GM12891 (cell line): Measurements from ENCODE around the gene PQBP1.
"Not testable (repeated sequence)": the region's sequence is repeated elsewhere in the genome, so short reads cannot be mapped to it uniquely, and the experiment has no call there.

Source experiments
- POLR2A ChIP-seq: IDR thresholded peaks from 2 replicates; pipeline ENCODE4 v1.6.1; 2011; ENCODE audit warnings: low read depth, low read length, control low read depth
- POLR2AphosphoS5 ChIP-seq: IDR thresholded peaks from 2 replicates; pipeline ENCODE4 v1.6.1; 2011; ENCODE audit warnings: low read depth, low read length, control low read depth
- POU2F2 ChIP-seq: IDR thresholded peaks from 2 replicates; pipeline ENCODE4 v1.6.1; 2011; ENCODE audit warnings: low read depth, mild to moderate bottlenecking, control low read depth, low read length, moderate library complexity
- TAF1 ChIP-seq: IDR thresholded peaks from 2 replicates; pipeline ENCODE4 v1.6.1; 2011; ENCODE audit warnings: low read depth, low read length, control low read depth

GRCh38 chrX:48872017-48872416, 25.7 kb upstream of the PQBP1 start:
- not testable (repeated sequence) for TF ChIP-seq POU2F2, TAF1, POLR2A, POLR2AphosphoS5
